Fibroblast of mammary gland (primary cell): ENCODE measurements around the gene IPPK.
A peak's percentile ranks its signal among the peaks of the same experiment; 100 is the strongest.

ENCODE experiments used
- DNase-seq: peaks from one replicate; pipeline ENCODE4 v3.0.0-alpha.2; 2010; ENCODE audit warnings: low read depth
- H3K4me3 ChIP-seq: 2 replicates; pipeline ENCODE4 v1.5.1; 2011; ENCODE audit warnings: low read depth, mild to moderate bottlenecking, low read length, moderate library complexity; ENCODE audit not compliant: control insufficient read depth
- CTCF ChIP-seq: conservative IDR thresholded peaks from 2 replicates; pipeline ENCODE4 v1.5.1; 2011; ENCODE audit warnings: low read depth, low read length, inconsistent platforms; ENCODE audit not compliant: control insufficient read depth, insufficient read depth

Gene IPPK

DNA sequence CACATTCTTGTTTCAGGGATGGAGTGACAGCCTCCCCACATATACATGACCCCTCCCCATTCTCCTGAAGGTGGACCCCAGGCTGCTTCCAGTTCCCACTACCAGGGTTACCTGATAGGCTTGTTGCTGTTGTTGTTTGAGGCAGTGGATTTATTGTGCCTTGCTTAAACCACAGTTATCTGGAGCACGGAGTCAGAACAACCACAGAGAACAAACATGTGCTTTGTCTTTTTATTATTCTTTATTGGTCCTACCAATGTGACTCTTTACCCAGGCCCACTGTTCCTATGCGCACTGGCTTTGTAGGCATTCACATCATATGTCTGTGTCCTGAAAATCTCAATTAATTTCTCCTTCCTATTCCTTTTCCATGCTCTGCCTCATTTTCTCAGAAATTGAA is 41.2 kb upstream of the IPPK start:
- DNase-seq: no peak
- H3K4me3 ChIP-seq: no peak overlapping the region
- no peak for TF ChIP-seq CTCF

DNA sequence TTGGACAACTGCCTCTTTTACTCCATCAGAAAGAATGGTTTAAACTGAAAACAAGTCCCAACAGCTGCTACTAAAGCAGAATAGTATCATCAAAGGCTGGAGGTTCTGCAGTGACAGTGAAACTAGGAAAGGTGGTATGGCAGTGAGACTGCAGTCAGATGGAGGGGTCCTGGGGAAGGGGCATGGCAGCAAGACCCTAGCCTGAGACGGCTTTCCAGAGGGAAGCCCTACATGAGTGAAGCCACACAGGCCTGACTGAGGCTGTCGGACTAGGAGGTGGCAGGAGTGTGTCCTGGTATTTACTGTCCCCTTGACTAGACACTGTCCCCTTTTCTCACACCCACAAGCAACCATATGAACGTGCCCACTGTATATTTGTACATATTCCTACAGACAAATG is 40.4 kb upstream of the IPPK start:
- no peak overlapping the region for H3K4me3 ChIP-seq
- TF ChIP-seq CTCF: no peak
- DNase-seq: no peak

DNA sequence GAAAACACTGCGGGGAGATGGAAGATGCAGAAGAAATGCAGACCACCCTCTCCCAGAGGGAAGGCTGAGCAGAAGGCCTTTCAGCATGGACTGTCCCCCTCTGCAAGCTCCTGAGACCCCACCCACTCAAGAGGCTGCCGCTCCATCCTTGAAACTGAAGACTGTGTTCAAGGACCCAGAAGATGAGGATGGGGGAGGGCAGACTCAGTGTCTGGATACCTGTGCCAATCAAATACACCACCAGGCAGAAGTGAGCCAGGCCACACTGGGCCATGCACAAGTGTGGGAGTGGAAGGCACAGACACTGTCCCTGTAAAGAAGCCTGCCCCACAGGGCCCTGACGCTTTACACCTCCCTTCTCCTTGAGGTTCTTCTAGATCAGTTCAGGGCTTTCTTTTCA is 40.0 kb upstream of the IPPK start:
- no peak for TF ChIP-seq CTCF
- no peak overlapping the region for H3K4me3 ChIP-seq
- DNase-seq: no peak

- TF ChIP-seq CTCF: no peak
- DNase-seq: peak; percentile 17
- no peak overlapping the region for H3K4me3 ChIP-seq
These were observed 39.3 kb upstream of the IPPK start for GRCh38 chr9:92709240-92709639.

DNA sequence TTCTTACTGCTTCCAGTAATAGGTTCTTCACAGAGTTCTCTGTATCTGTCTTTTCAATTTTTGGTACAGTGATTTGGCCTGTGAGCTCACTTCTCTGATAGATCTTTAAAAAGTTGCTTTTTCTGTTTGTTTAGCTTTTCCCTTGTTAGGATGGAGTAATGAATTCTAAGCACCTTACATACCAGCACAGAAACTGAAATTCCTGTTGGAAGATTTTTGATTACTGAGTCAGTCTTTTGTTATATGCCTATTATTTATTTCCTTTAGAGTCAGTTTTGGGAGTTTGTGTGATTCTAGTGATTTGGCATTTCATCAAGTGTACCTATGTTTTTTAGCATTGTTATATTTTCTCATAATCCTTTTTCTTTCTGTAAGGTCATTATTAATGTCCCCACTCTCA is 37.6 kb upstream of the IPPK start:
- no peak for TF ChIP-seq CTCF
- no peak for DNase-seq

GRCh38 chr9:92706218-92706940 is 36.4 kb upstream of the IPPK start:
- peak; percentile 33 for DNase-seq

More for the DNA sequence above, 37.6 kb upstream of the IPPK start:
- H3K4me3 ChIP-seq: no peak overlapping the region

More at GRCh38 chr9:92706218-92706940, 36.4 kb upstream of the IPPK start:
- no peak overlapping the region for H3K4me3 ChIP-seq
- TF ChIP-seq CTCF: peak; percentile 51
